Nephron progenitor cell (in vitro differentiated cells): ENCODE measurements around the gene GPRC5D.

Experiments
- DNase-seq: peaks from one replicate; pipeline ENCODE4 v3.0.0; 2021
- H3K27ac Mint-ChIP-seq: 2 replicates; pipeline ENCODE4 v1.8.0; 2021; ENCODE audit warnings: mild to moderate bottlenecking, moderate library complexity, mixed read lengths
- H3K27me3 Mint-ChIP-seq: 2 replicates; pipeline ENCODE4 v1.8.0; 2021; ENCODE audit warnings: mild to moderate bottlenecking, low read depth, mixed read lengths; ENCODE audit not compliant: poor library complexity
- H3K36me3 Mint-ChIP-seq: 2 replicates; pipeline ENCODE4 v1.8.0; 2021; ENCODE audit warnings: low read depth, mixed read lengths
- H3K4me1 Mint-ChIP-seq: 2 replicates; pipeline ENCODE4 v1.8.0; 2021; ENCODE audit warnings: mixed read lengths
- H3K4me3 Mint-ChIP-seq: 2 replicates; pipeline ENCODE4 v1.8.0; 2021; ENCODE audit warnings: mild to moderate bottlenecking, moderate library complexity, mixed read lengths
- H3K9me3 Mint-ChIP-seq: 2 replicates; pipeline ENCODE4 v1.8.0; 2021; ENCODE audit warnings: mild to moderate bottlenecking, moderate library complexity, mixed read lengths
- CTCF ChIP-seq: fragments of 200-600 bp; sonication (generic); IDR thresholded peaks from 2 replicates; pipeline ENCODE4 v1.5.0; 2021; ENCODE audit warnings: antibody characterized with exemption

The GPRC5D gene

GRCh38 chr12:12916135-12916944 is 35.6 kb downstream of the GPRC5D start:
- no peak overlapping the region for H3K4me3 Mint-ChIP-seq
- peaks cover 62% of the 10 kb centered on the region for H3K4me1 Mint-ChIP-seq
- H3K36me3 Mint-ChIP-seq = no peaks in the 10 kb centered on the region
- H3K27me3 Mint-ChIP-seq = peaks cover 15% of the 10 kb centered on the region
- peak; percentile 98 for TF ChIP-seq CTCF
- DNase-seq = peak; percentile 89
- no peak overlapping the region for H3K27ac Mint-ChIP-seq
- no peaks in the 10 kb centered on the region for H3K9me3 Mint-ChIP-seq

GRCh38 chr12:12915656-12916055 is 36.3 kb downstream of the GPRC5D start:
- Mint-ChIP-seq H3K4me3 (peak overlapping the region; percentile 35), H3K9me3 (no peaks in the 10 kb centered on the region), H3K4me1 (peaks cover 66% of the 10 kb centered on the region), H3K36me3 (no peaks in the 10 kb centered on the region), H3K27ac (peak overlapping the region; percentile 64), H3K27me3 (peaks cover 16% of the 10 kb centered on the region)
- TF ChIP-seq CTCF = no peak
- no peak for DNase-seq

GRCh38 chr12:12912711-12913110 is 39.3 kb downstream of the GPRC5D start:
- Mint-ChIP-seq H3K4me1 (peaks cover 86% of the 10 kb centered on the region), H3K27ac (peak overlapping the region; percentile 93), H3K36me3 (no peaks in the 10 kb centered on the region), H3K9me3 (no peaks in the 10 kb centered on the region), H3K27me3 (peaks cover 25% of the 10 kb centered on the region), H3K4me3 (no peak overlapping the region)
- peak; percentile 33 for DNase-seq
- no peak for TF ChIP-seq CTCF

GRCh38 chr12:12909995-12910420 is 42.0 kb downstream of the GPRC5D start:
- peaks cover 64% of the 10 kb centered on the region for H3K4me1 Mint-ChIP-seq
- DNase-seq = no peak
- no peaks in the 10 kb centered on the region for H3K36me3 Mint-ChIP-seq
- peaks cover 34% of the 10 kb centered on the region for H3K27me3 Mint-ChIP-seq
- no peak overlapping the region for H3K4me3 Mint-ChIP-seq
- no peak for TF ChIP-seq CTCF
- no peaks in the 10 kb centered on the region for H3K9me3 Mint-ChIP-seq
- no peak overlapping the region for H3K27ac Mint-ChIP-seq

GRCh38 chr12:12909228-12909994 is 42.6 kb downstream of the GPRC5D start:
- TF ChIP-seq CTCF = no peak

More at GRCh38 chr12:12909228-12909994, 42.6 kb downstream of the GPRC5D start:
- DNase-seq = no peak
- Mint-ChIP-seq H3K27ac (no peak overlapping the region), H3K9me3 (no peaks in the 10 kb centered on the region), H3K4me3 (no peak overlapping the region), H3K27me3 (peaks cover 32% of the 10 kb centered on the region), H3K36me3 (no peaks in the 10 kb centered on the region), H3K4me1 (peaks cover 59% of the 10 kb centered on the region)
